ENCODE data around the gene MFN2.

Gene MFN2

GRCh38 chr1:12010746-12011570 is 30.7 kb downstream of the MFN2 start:
- H3K9me3 ChIP-seq (ENCODE audit: control insufficient read depth, insufficient read depth, low read depth, low read length), result no peaks in the 10 kb centered on the region
- H3K4me1 ChIP-seq (ENCODE audit: control insufficient read depth, insufficient read depth, low read length), result no peaks in the 10 kb centered on the region
- peaks cover 8 to 66% of the 10 kb centered on the region in 2 experiments; a peak in 2 of 3 replicates for H3K36me3 ChIP-seq (ENCODE audit: control insufficient read depth in 2 of 2, insufficient read depth in 1 of 2, low read length in 2 of 2)
- POLR2A ChIA-PET, result interaction anchor here (1.2 to 1.5 kb wide), 2 partner anchors 8 to 102 kb away, joined by 3 to 8 read pairs; partner anchors contain the start of gene MIIP
- no peak overlapping the region for H3K4me3 ChIP-seq (ENCODE audit: low read depth, low read length)
- no peak for TF ChIP-seq INSM2 (tag by site-specific recombination; IDR thresholded peaks at IDR 0.05)
- no peak for TF ChIP-seq BCL6B (tag by site-specific recombination; IDR thresholded peaks at IDR 0.05)
- TF ChIP-seq, protein P1, sequence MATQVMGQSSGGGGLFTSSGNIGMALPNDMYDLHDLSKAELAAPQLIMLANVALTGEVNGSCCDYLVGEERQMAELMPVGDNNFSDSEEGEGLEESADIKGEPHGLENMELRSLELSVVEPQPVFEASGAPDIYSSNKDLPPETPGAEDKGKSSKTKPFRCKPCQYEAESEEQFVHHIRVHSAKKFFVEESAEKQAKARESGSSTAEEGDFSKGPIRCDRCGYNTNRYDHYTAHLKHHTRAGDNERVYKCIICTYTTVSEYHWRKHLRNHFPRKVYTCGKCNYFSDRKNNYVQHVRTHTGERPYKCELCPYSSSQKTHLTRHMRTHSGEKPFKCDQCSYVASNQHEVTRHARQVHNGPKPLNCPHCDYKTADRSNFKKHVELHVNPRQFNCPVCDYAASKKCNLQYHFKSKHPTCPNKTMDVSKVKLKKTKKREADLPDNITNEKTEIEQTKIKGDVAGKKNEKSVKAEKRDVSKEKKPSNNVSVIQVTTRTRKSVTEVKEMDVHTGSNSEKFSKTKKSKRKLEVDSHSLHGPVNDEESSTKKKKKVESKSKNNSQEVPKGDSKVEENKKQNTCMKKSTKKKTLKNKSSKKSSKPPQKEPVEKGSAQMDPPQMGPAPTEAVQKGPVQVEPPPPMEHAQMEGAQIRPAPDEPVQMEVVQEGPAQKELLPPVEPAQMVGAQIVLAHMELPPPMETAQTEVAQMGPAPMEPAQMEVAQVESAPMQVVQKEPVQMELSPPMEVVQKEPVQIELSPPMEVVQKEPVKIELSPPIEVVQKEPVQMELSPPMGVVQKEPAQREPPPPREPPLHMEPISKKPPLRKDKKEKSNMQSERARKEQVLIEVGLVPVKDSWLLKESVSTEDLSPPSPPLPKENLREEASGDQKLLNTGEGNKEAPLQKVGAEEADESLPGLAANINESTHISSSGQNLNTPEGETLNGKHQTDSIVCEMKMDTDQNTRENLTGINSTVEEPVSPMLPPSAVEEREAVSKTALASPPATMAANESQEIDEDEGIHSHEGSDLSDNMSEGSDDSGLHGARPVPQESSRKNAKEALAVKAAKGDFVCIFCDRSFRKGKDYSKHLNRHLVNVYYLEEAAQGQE (tag by site-specific recombination; IDR thresholded peaks at IDR 0.05), result no peak
- no peak for TF ChIP-seq HOXA7 (CRISPR knock-in tag; IDR thresholded peaks at IDR 0.05; ENCODE audit: borderline replicate concordance)
- TF ChIP-seq, protein P2, sequence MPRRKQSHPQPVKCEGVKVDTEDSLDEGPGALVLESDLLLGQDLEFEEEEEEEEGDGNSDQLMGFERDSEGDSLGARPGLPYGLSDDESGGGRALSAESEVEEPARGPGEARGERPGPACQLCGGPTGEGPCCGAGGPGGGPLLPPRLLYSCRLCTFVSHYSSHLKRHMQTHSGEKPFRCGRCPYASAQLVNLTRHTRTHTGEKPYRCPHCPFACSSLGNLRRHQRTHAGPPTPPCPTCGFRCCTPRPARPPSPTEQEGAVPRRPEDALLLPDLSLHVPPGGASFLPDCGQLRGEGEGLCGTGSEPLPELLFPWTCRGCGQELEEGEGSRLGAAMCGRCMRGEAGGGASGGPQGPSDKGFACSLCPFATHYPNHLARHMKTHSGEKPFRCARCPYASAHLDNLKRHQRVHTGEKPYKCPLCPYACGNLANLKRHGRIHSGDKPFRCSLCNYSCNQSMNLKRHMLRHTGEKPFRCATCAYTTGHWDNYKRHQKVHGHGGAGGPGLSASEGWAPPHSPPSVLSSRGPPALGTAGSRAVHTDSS (tag by site-specific recombination; IDR thresholded peaks at IDR 0.05), result no peak
- no peak for TF ChIP-seq ZNF248 (tag by site-specific recombination; IDR thresholded peaks at IDR 0.05)
- no peak for TF ChIP-seq ZNF114 (tag by site-specific recombination; IDR thresholded peaks at IDR 0.05)
- TF ChIP-seq SP2 (tag by site-specific recombination; IDR thresholded peaks at IDR 0.05), result no peak
- TF ChIP-seq BCL11A (tag by site-specific recombination; IDR thresholded peaks at IDR 0.05; ENCODE audit: low read depth), result no peak
- CTCF ChIA-PET, result interaction anchor here (0.6 to 1.1 kb wide), 2 partner anchors 68 to 103 kb away, joined by 3 read pairs; no protein-coding TSS in a partner anchor
- H3K27ac ChIP-seq (ENCODE audit: extremely low read depth, low read depth, low read length), result no peak overlapping the region

DNA sequence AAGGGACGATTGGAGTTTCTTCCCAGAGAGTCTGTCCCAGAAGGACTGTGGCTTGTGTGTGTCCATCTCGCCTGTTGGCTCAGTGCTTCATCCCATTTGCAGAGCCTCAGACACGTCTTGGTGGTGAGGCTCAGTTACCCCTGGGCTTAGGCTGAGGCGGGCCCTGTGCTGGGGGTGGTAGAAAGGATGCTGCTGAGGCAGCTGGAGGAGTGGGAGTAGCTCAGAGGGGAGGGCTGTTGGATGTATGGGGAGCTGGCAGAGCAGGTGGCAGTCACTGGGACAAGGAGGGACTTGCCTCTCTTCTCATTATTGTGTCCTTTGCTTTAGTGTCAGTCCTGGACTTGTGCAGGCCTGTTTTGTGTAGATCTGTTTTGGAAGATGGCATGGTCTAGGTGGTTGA is 31.8 kb downstream of the MFN2 start:
- Histone ChIP-seq H3K36me3 (ENCODE audit: control insufficient read depth in 2 of 2, insufficient read depth in 1 of 2, low read length in 2 of 2) (peaks cover 8 to 55% of the 10 kb centered on the region in 2 experiments; a peak in 2 of 3 replicates), H3K4me3 (ENCODE audit: low read depth, low read length) (no peak overlapping the region), H3K27ac (ENCODE audit: extremely low read depth, low read depth, low read length) (no peak overlapping the region), H3K9me3 (ENCODE audit: control insufficient read depth, insufficient read depth, low read depth, low read length) (no peaks in the 10 kb centered on the region), H3K4me1 (ENCODE audit: control insufficient read depth, insufficient read depth, low read length) (no peaks in the 10 kb centered on the region)
- POLR2A ChIA-PET, result no interaction called here
- TF ChIP-seq ZNF768 (tag by site-specific recombination; IDR thresholded peaks at IDR 0.05) (no peak), ZNF600 (tag by site-specific recombination; IDR thresholded peaks at IDR 0.05) (peak; percentile 39; the same call in 1 of the 2 replicates), ZSCAN16 (tag by site-specific recombination; IDR thresholded peaks at IDR 0.05) (peak; percentile 54; the same call in 1 of the 2 replicates), ZNF837 (tag by site-specific recombination; IDR thresholded peaks at IDR 0.05) (no peak), ZNF394 (tag by site-specific recombination; IDR thresholded peaks at IDR 0.05; ENCODE audit: borderline replicate concordance) (peak; percentile 77; the same call in 1 of the 2 replicates), OSR2 (tag by site-specific recombination; IDR thresholded peaks at IDR 0.05) (no peak)
- CTCF ChIA-PET, result no interaction called here
